Keratinocyte (primary cell): Measurements from ENCODE around the gene HNF1B. TPM values are rescaled to one million over a fixed set of nuclear protein-coding genes. Genes with fewer than 3 reads are reported as not detected.
"Not testable (repeated sequence)": the region's sequence is repeated elsewhere in the genome, so short reads cannot be mapped to it uniquely, and the experiment has no call there.

Experiments used
- DNase-seq: peaks from one replicate; pipeline ENCODE4 v3.0.0-alpha.2; 2011; ENCODE audit warnings: low read depth, missing footprints, low spot score
- FAIRE-seq: peaks from 2 replicates; lab custom pipeline; 2011; peaks lifted over from hg19 to GRCh38; lab: Jason Lieb, UNC
- H2AFZ ChIP-seq: 2 replicates; pipeline ENCODE4 v1.6.0; 2012; ENCODE audit warnings: low read length, control low read depth, inconsistent platforms; ENCODE audit not compliant: control insufficient read depth
- H3K27ac ChIP-seq: 2 replicates; pipeline ENCODE4 v1.5.1; 2011; ENCODE audit warnings: low read length; ENCODE audit not compliant: control insufficient read depth, insufficient read depth
- H3K27me3 ChIP-seq: 3 replicates; pipeline ENCODE4 v1.6.0; 2011; ENCODE audit warnings: low read length; ENCODE audit not compliant: control insufficient read depth, insufficient read depth; ENCODE audit errors: extremely low read depth
- H3K36me3 ChIP-seq, 2 experiments: 2 replicates in 1 of 2; 3 replicates in 1 of 2; pipeline ENCODE4 v1.5.1; 2011; ENCODE audit warnings: low read length in 2 of 2, mild to moderate bottlenecking in 1 of 2; ENCODE audit not compliant: control insufficient read depth in 2 of 2, insufficient read depth in 2 of 2; ENCODE audit errors: extremely low read depth in 1 of 2
- H3K4me1 ChIP-seq: 3 replicates; pipeline ENCODE4 v1.5.1; 2011; ENCODE audit warnings: low read length; ENCODE audit not compliant: control insufficient read depth, insufficient read depth; ENCODE audit errors: extremely low read depth
- H3K4me2 ChIP-seq: 3 replicates; pipeline ENCODE4 v1.6.0; 2011; ENCODE audit warnings: low read depth, low read length; ENCODE audit not compliant: control insufficient read depth, insufficient read depth; ENCODE audit errors: extremely low read depth
- H3K4me3 ChIP-seq, 3 experiments: fragments of 200-600 bp in 1 of 3; sonication (generic) in 1 of 3; 2 replicates in 2 of 3; 3 replicates in 1 of 3; pipeline ENCODE4 v1.5.1; 2011 to 2016; ENCODE audit warnings: low read length in 3 of 3, mild to moderate bottlenecking in 3 of 3, control low read depth in 2 of 3, inconsistent platforms in 1 of 3, low read depth in 1 of 3, mixed read lengths in 1 of 3, mixed run types in 1 of 3, moderate library complexity in 1 of 3; ENCODE audit not compliant: control insufficient read depth in 2 of 3, insufficient read depth in 2 of 3; ENCODE audit errors: extremely low read depth in 1 of 3
- H3K79me2 ChIP-seq: 2 replicates; pipeline ENCODE4 v1.6.0; 2012; ENCODE audit warnings: low read length; ENCODE audit not compliant: control insufficient read depth, insufficient read depth
- H3K9ac ChIP-seq: 3 replicates; pipeline ENCODE4 v1.6.0; 2011; ENCODE audit warnings: low read length; ENCODE audit not compliant: control insufficient read depth, insufficient read depth; ENCODE audit errors: extremely low read depth
- H3K9me1 ChIP-seq: 3 replicates; pipeline ENCODE4 v1.6.0; 2011; ENCODE audit warnings: low read length; ENCODE audit not compliant: control insufficient read depth, insufficient read depth; ENCODE audit errors: extremely low read depth
- H3K9me3 ChIP-seq: 2 replicates; pipeline ENCODE4 v1.5.1; 2012; ENCODE audit warnings: low read depth, low read length; ENCODE audit not compliant: control insufficient read depth
- H4K20me1 ChIP-seq: 3 replicates; pipeline ENCODE4 v1.6.0; 2011; ENCODE audit warnings: low read length; ENCODE audit not compliant: control insufficient read depth, insufficient read depth; ENCODE audit errors: extremely low read depth
- EZH2 ChIP-seq: IDR thresholded peaks from one replicate; pipeline ENCODE4 v1.6.1; 2012; ENCODE audit warnings: inconsistent platforms, mild to moderate bottlenecking, low read length, moderate library complexity
- dilution Hi-C: fragments of 300-500 bp; cut with MboI; formaldehyde crosslinking; loops from one replicate; pipeline ENCODE4 v1.7.0; 2020; ENCODE audit warnings: low sequenced_read_pairs; ENCODE audit not compliant: extremely low pct_ligation_motif_present
- polyA plus RNA-seq, 5 experiments: library from polyadenylated mRNA; depleted of rRNA in 3 of 5; stranded (reverse) in 3 of 5; stranded (forward) in 1 of 5; unstranded in 1 of 5; fragments of >200 nt; gene quantifications; 1 replicate in 1 of 5; 2 replicates in 3 of 5; 3 replicates in 1 of 5; pipeline versions ENCODE4 v1.2.1 to v1.2.3, GENCODE V29; 2011 to 2012; ENCODE audit warnings: missing spikeins in 2 of 5, low read depth in 1 of 5, low replicate concordance in 1 of 5
- TF ChIP-seq, protein P1 (sequence below), 3 experiments: IDR thresholded peaks in 1 of 3; conservative IDR thresholded peaks in 1 of 3; optimal IDR thresholded peaks in 1 of 3; 2 replicates in 2 of 3; 3 replicates in 1 of 3; pipeline versions ENCODE3 to v1.5.1; 2011; ENCODE audit warnings: low read length in 3 of 3, mild to moderate bottlenecking in 3 of 3, moderate library complexity in 2 of 3, control low read depth in 1 of 3, inconsistent platforms in 1 of 3; ENCODE audit not compliant: insufficient read depth in 2 of 3; ENCODE audit errors: extremely low read depth in 1 of 3

HNF1B gene
- polyA plus RNA-seq, 1 donor (not counting 4 experiments of a cell fraction or from before 2014, with no cell fraction given), result not detected

- dilution Hi-C loops, result no loop called here
- no peak for FAIRE-seq
- H3K4me3 ChIP-seq, result no peak overlapping the region
Measured at GRCh38 chr17:37682007-37682406, 62.9 kb downstream of the HNF1B start.

GRCh38 chr17:37679995-37680394 lies 64.9 kb downstream of the HNF1B start:
- H3K4me3 ChIP-seq, dilution Hi-C loops, FAIRE-seq, H3K27ac ChIP-seq, H3K79me2 ChIP-seq, H3K4me1 ChIP-seq, H3K9me3 ChIP-seq, H3K9ac ChIP-seq, H3K36me3 ChIP-seq, H3K9me1 ChIP-seq, H4K20me1 ChIP-seq, H2AFZ ChIP-seq, DNase-seq, H3K4me2 ChIP-seq: not testable (repeated sequence)
- peaks cover 20% of the 10 kb centered on the region for H3K27me3 ChIP-seq

More at GRCh38 chr17:37682007-37682406, 62.9 kb downstream of the HNF1B start:
- no peaks in the 10 kb centered on the region for H3K4me1 ChIP-seq
- no peak overlapping the region for H3K4me2 ChIP-seq
- no peaks in the 10 kb centered on the region for H3K79me2 ChIP-seq
- no peak for DNase-seq
- no peaks in the 10 kb centered on the region for H3K9me1 ChIP-seq
- H3K36me3 ChIP-seq, result no peaks in the 10 kb centered on the region
- no peaks in the 10 kb centered on the region for H4K20me1 ChIP-seq
- peaks cover 19% of the 10 kb centered on the region for H3K27me3 ChIP-seq
- H3K9ac ChIP-seq, result no peak overlapping the region
- H2AFZ ChIP-seq, result no peak overlapping the region
- TF ChIP-seq EZH2, result no peak
- TF ChIP-seq, protein P1, sequence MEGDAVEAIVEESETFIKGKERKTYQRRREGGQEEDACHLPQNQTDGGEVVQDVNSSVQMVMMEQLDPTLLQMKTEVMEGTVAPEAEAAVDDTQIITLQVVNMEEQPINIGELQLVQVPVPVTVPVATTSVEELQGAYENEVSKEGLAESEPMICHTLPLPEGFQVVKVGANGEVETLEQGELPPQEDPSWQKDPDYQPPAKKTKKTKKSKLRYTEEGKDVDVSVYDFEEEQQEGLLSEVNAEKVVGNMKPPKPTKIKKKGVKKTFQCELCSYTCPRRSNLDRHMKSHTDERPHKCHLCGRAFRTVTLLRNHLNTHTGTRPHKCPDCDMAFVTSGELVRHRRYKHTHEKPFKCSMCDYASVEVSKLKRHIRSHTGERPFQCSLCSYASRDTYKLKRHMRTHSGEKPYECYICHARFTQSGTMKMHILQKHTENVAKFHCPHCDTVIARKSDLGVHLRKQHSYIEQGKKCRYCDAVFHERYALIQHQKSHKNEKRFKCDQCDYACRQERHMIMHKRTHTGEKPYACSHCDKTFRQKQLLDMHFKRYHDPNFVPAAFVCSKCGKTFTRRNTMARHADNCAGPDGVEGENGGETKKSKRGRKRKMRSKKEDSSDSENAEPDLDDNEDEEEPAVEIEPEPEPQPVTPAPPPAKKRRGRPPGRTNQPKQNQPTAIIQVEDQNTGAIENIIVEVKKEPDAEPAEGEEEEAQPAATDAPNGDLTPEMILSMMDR (optimal IDR thresholded peaks at IDR 0.05 in 1 of 3, IDR thresholded peaks at IDR 0.05 in 1 of 3, conservative IDR thresholded peaks at IDR 0.05 in 1 of 3; ENCODE audit: extremely low read depth in 1 of 3, insufficient read depth in 2 of 3, low read length in 3 of 3), result no peak
- no peak overlapping the region for H3K27ac ChIP-seq
- H3K9me3 ChIP-seq, result no peaks in the 10 kb centered on the region

- Histone ChIP-seq H4K20me1 (no peaks in the 10 kb centered on the region), H3K4me2 (no peak overlapping the region), H3K36me3 (no peaks in the 10 kb centered on the region), H3K9ac (no peak overlapping the region), H3K27ac (no peak overlapping the region), H3K9me3 (no peaks in the 10 kb centered on the region), H3K4me1 (no peaks in the 10 kb centered on the region), H3K9me1 (no peaks in the 10 kb centered on the region), H3K27me3 (peaks cover 15% of the 10 kb centered on the region), H3K79me2 (no peaks in the 10 kb centered on the region), H2AFZ (no peak overlapping the region), H3K4me3 (no peak overlapping the region)
- dilution Hi-C loops, result no loop called here
- FAIRE-seq (no peak), DNase-seq (no peak)
- TF ChIP-seq, protein P1 (optimal IDR thresholded peaks at IDR 0.05 in 1 of 3, IDR thresholded peaks at IDR 0.05 in 1 of 3, conservative IDR thresholded peaks at IDR 0.05 in 1 of 3; ENCODE audit: extremely low read depth in 1 of 3, insufficient read depth in 2 of 3, low read length in 3 of 3), result no peak
- TF ChIP-seq EZH2, result no peak
Measured at GRCh38 chr17:37678036-37678435, 66.8 kb downstream of the HNF1B start.
